Stimulated activated effector memory CD8-positive, alpha-beta T cell treated with anti-CD3 and anti-CD28 coated beads, Interleukin-12 subunit alpha, Interleukin-12 subunit beta, amount 100 ng/mL, for 72 hours (primary cell): ENCODE data around the gene MGAT3.

Experiments
- ATAC-seq: fragments of 150-1000 bp; cut with Tn5 transposase; 2 replicates; pipeline ENCODE4 v1.10.0; 2021
- DNase-seq, 2 donors: peaks; one replicate each; pipeline ENCODE4 v3.0.0; 2021 to 2022; ENCODE audit warnings: low spot score in 2 of 2
- H3K27ac Mint-ChIP-seq: one replicate; pipeline ENCODE4 v1.8.0; 2022; ENCODE audit warnings: mild to moderate bottlenecking, mixed read lengths
- H3K36me3 Mint-ChIP-seq: one replicate; pipeline ENCODE4 v1.8.0; 2022; ENCODE audit warnings: mild to moderate bottlenecking, mixed read lengths
- H3K4me1 Mint-ChIP-seq: one replicate; pipeline ENCODE4 v1.8.0; 2022; ENCODE audit warnings: mixed read lengths
- H3K4me3 Mint-ChIP-seq: one replicate; pipeline ENCODE4 v1.8.0; 2022; ENCODE audit warnings: mild to moderate bottlenecking, mixed read lengths
- H3K9me3 Mint-ChIP-seq: one replicate; pipeline ENCODE4 v1.8.0; 2022; ENCODE audit warnings: mixed read lengths

The MGAT3 gene

GRCh38 chr22:39453765-39454378 is 2.9 kb upstream of the MGAT3 start:
- Mint-ChIP-seq H3K4me3 (no peak overlapping the region), H3K27ac (peak overlapping the region; percentile 84), H3K36me3 (no peaks in the 10 kb centered on the region), H3K9me3 (no peaks in the 10 kb centered on the region), H3K4me1 (peaks cover 22% of the 10 kb centered on the region)
- DNase-seq (no peak), ATAC-seq (no peak)

GRCh38 chr22:39454385-39454871 is 2.4 kb upstream of the MGAT3 start:
- no peak overlapping the region for H3K4me3 Mint-ChIP-seq
- no peaks in the 10 kb centered on the region for H3K36me3 Mint-ChIP-seq
- ATAC-seq (no peak), DNase-seq (no peak)
- peak overlapping the region; percentile 84 for H3K27ac Mint-ChIP-seq
- peaks cover 22% of the 10 kb centered on the region for H3K4me1 Mint-ChIP-seq
- no peaks in the 10 kb centered on the region for H3K9me3 Mint-ChIP-seq

- ATAC-seq (no peak), DNase-seq (no peak)
- Mint-ChIP-seq H3K36me3 (no peaks in the 10 kb centered on the region), H3K9me3 (no peaks in the 10 kb centered on the region), H3K4me3 (no peak overlapping the region), H3K27ac (no peak overlapping the region), H3K4me1 (peaks cover 18% of the 10 kb centered on the region)
Measured at GRCh38 chr22:39457198-39457555, 365 bp downstream of the MGAT3 start.

GRCh38 chr22:39457556-39458443 is 988 bp downstream of the MGAT3 start:
- Mint-ChIP-seq H3K4me1 (peaks cover 17% of the 10 kb centered on the region), H3K9me3 (no peaks in the 10 kb centered on the region), H3K4me3 (peak overlapping the region; percentile 58), H3K36me3 (no peaks in the 10 kb centered on the region), H3K27ac (no peak overlapping the region)
- ATAC-seq (no peak), DNase-seq (no peak)

GRCh38 chr22:39458444-39459083 is 1.8 kb downstream of the MGAT3 start:
- peaks cover 17% of the 10 kb centered on the region for H3K4me1 Mint-ChIP-seq
- H3K36me3 Mint-ChIP-seq: no peaks in the 10 kb centered on the region
- DNase-seq (no peak), ATAC-seq (no peak)
- H3K9me3 Mint-ChIP-seq: no peaks in the 10 kb centered on the region
- H3K4me3 Mint-ChIP-seq: peak overlapping the region; percentile 58
- no peak overlapping the region for H3K27ac Mint-ChIP-seq

- no peak overlapping the region for H3K27ac Mint-ChIP-seq
- H3K4me3 Mint-ChIP-seq: no peak overlapping the region
- no peaks in the 10 kb centered on the region for H3K9me3 Mint-ChIP-seq
- no peak for DNase-seq
- no peak for ATAC-seq
- H3K4me1 Mint-ChIP-seq: peaks cover 17% of the 10 kb centered on the region
- H3K36me3 Mint-ChIP-seq: no peaks in the 10 kb centered on the region
Measured at GRCh38 chr22:39459681-39460080, 2.9 kb downstream of the MGAT3 start.

GRCh38 chr22:39462443-39463221 is 5.8 kb downstream of the MGAT3 start:
- no peak for DNase-seq
- H3K9me3 Mint-ChIP-seq: no peaks in the 10 kb centered on the region
- ATAC-seq: no peak
- no peak overlapping the region for H3K4me3 Mint-ChIP-seq
- no peak overlapping the region for H3K27ac Mint-ChIP-seq
- H3K4me1 Mint-ChIP-seq: peaks cover 9% of the 10 kb centered on the region
- H3K36me3 Mint-ChIP-seq: no peaks in the 10 kb centered on the region

GRCh38 chr22:39463277-39463676 is 6.5 kb downstream of the MGAT3 start:
- no peaks in the 10 kb centered on the region for H3K36me3 Mint-ChIP-seq
- no peak overlapping the region for H3K27ac Mint-ChIP-seq
- DNase-seq: no peak
- peaks cover 5% of the 10 kb centered on the region for H3K4me1 Mint-ChIP-seq
- no peak overlapping the region for H3K4me3 Mint-ChIP-seq
- H3K9me3 Mint-ChIP-seq: no peaks in the 10 kb centered on the region
- ATAC-seq: no peak

- Mint-ChIP-seq H3K36me3 (no peaks in the 10 kb centered on the region), H3K4me3 (no peak overlapping the region), H3K27ac (no peak overlapping the region), H3K9me3 (no peaks in the 10 kb centered on the region), H3K4me1 (no peaks in the 10 kb centered on the region)
- DNase-seq (no peak), ATAC-seq (no peak)
Measured at GRCh38 chr22:39463931-39464390, 7.1 kb downstream of the MGAT3 start.

GRCh38 chr22:39466228-39467006 is 9.6 kb downstream of the MGAT3 start:
- Mint-ChIP-seq H3K4me3 (no peak overlapping the region), H3K27ac (no peak overlapping the region), H3K4me1 (peaks cover 2% of the 10 kb centered on the region), H3K9me3 (no peaks in the 10 kb centered on the region), H3K36me3 (no peaks in the 10 kb centered on the region)
- DNase-seq (no peak), ATAC-seq (no peak)

- no peak for DNase-seq
- Mint-ChIP-seq H3K27ac (no peak overlapping the region), H3K4me3 (no peak overlapping the region), H3K9me3 (no peaks in the 10 kb centered on the region), H3K4me1 (peaks cover 10% of the 10 kb centered on the region), H3K36me3 (no peaks in the 10 kb centered on the region)
- ATAC-seq: no peak
Measured at GRCh38 chr22:39467390-39467895, 10.6 kb downstream of the MGAT3 start.

GRCh38 chr22:39468487-39469325 is 11.9 kb downstream of the MGAT3 start:
- Mint-ChIP-seq H3K36me3 (no peaks in the 10 kb centered on the region), H3K4me1 (peaks cover 12% of the 10 kb centered on the region), H3K27ac (peak overlapping the region; percentile 74), H3K9me3 (no peaks in the 10 kb centered on the region), H3K4me3 (no peak overlapping the region)
- no peak for DNase-seq
- no peak for ATAC-seq

- H3K27ac Mint-ChIP-seq: no peak overlapping the region
- no peak overlapping the region for H3K4me3 Mint-ChIP-seq
- H3K36me3 Mint-ChIP-seq: no peaks in the 10 kb centered on the region
- ATAC-seq (no peak), DNase-seq (no peak)
- H3K4me1 Mint-ChIP-seq: peaks cover 12% of the 10 kb centered on the region
- no peaks in the 10 kb centered on the region for H3K9me3 Mint-ChIP-seq
Measured at GRCh38 chr22:39469326-39469680, 12.5 kb downstream of the MGAT3 start.
